Liver (tissue), 9 donors: Measurements from ENCODE around the gene CDH18. TPM values are rescaled to one million over a fixed set of nuclear protein-coding genes. Genes with fewer than 3 reads are reported as not detected.

Source experiments
- DNase-seq: peaks from one replicate; pipeline ENCODE4 v3.0.0-alpha.2; 2017; ENCODE audit warnings: low spot score
- H3K27ac ChIP-seq, 2 donors: one replicate each; pipeline ENCODE4 v1.7.0; 2013; ENCODE audit warnings: inconsistent platforms in 2 of 2, low read length in 2 of 2, control low read depth in 1 of 2, low read depth in 1 of 2, mild to moderate bottlenecking in 1 of 2
- H3K27me3 ChIP-seq, 4 donors: one replicate each; pipeline versions ENCODE4 v1.6.1 to v1.7.0; 2013; ENCODE audit warnings: low read length in 3 of 4, inconsistent platforms in 1 of 4, mild to moderate bottlenecking in 1 of 4, moderate library complexity in 1 of 4; ENCODE audit not compliant: control insufficient read depth in 4 of 4, insufficient read depth in 4 of 4
- H3K36me3 ChIP-seq, 4 donors: one replicate each; pipeline versions ENCODE4 v1.6.1 to v1.7.0; 2013; ENCODE audit warnings: low read length in 3 of 4, mild to moderate bottlenecking in 3 of 4, low read depth in 1 of 4, moderate library complexity in 1 of 4; ENCODE audit not compliant: control insufficient read depth in 4 of 4, insufficient read depth in 3 of 4
- H3K4me1 ChIP-seq, 4 donors: one replicate each; pipeline versions ENCODE4 v1.6.1 to v1.7.0; 2013; ENCODE audit warnings: low read length in 3 of 4, mild to moderate bottlenecking in 3 of 4, moderate library complexity in 1 of 4; ENCODE audit not compliant: control insufficient read depth in 4 of 4, insufficient read depth in 4 of 4
- H3K4me3 ChIP-seq, 3 donors: one replicate each; pipeline versions ENCODE4 v1.6.1 to v1.7.0; 2013; ENCODE audit warnings: low read length in 3 of 3, control low read depth in 1 of 3, low read depth in 1 of 3, mild to moderate bottlenecking in 1 of 3
- H3K9ac ChIP-seq, 2 donors: one replicate each; pipeline ENCODE4 v1.7.0; 2013; ENCODE audit warnings: low read length in 2 of 2, mild to moderate bottlenecking in 2 of 2, moderate library complexity in 2 of 2, control low read depth in 1 of 2, low read depth in 1 of 2
- H3K9me3 ChIP-seq, 4 donors: one replicate each; pipeline versions ENCODE4 v1.6.1 to v1.7.0; 2013; ENCODE audit warnings: low read length in 3 of 4; ENCODE audit not compliant: control insufficient read depth in 4 of 4
- EGR1 ChIP-seq, 2 donors: IDR thresholded peaks; 2 replicates each; pipeline ENCODE4 v1.6.1; 2016 to 2018; ENCODE audit warnings: antibody characterized with exemption in 2 of 2, low read depth in 2 of 2
- FOXA1 ChIP-seq: IDR thresholded peaks from 2 replicates; pipeline ENCODE4 v1.6.1; 2016; ENCODE audit warnings: antibody characterized with exemption
- FOXA2 ChIP-seq: IDR thresholded peaks from 2 replicates; pipeline ENCODE4 v1.6.1; 2016; ENCODE audit warnings: antibody characterized with exemption
- GABPA ChIP-seq, 2 donors: IDR thresholded peaks in 1 of 2; conservative IDR thresholded peaks in 1 of 2; 2 replicates each; pipeline ENCODE4 v1.6.1; 2016; ENCODE audit warnings: antibody characterized with exemption in 2 of 2, mild to moderate bottlenecking in 1 of 2, moderate library complexity in 1 of 2
- HNF4A ChIP-seq, 2 donors: conservative IDR thresholded peaks; 2 replicates each; pipeline ENCODE4 v1.6.1; 2016; ENCODE audit warnings: antibody characterized with exemption in 2 of 2, mild to moderate bottlenecking in 2 of 2
- HNF4G ChIP-seq: IDR thresholded peaks from 2 replicates; pipeline ENCODE4 v1.6.1; 2016; ENCODE audit warnings: antibody characterized with exemption
- JUND ChIP-seq, 2 donors: IDR thresholded peaks; 2 replicates each; pipeline ENCODE4 v1.6.1; 2016; ENCODE audit warnings: antibody characterized with exemption in 2 of 2
- NR2F2 ChIP-seq: IDR thresholded peaks from 2 replicates; pipeline ENCODE4 v1.6.1; 2016; ENCODE audit warnings: antibody characterized with exemption
- RAD21 ChIP-seq, 2 donors: IDR thresholded peaks; 2 replicates each; pipeline ENCODE4 v1.6.1; 2016; ENCODE audit warnings: antibody characterized with exemption in 2 of 2, mild to moderate bottlenecking in 2 of 2
- RXRA ChIP-seq, 2 donors: IDR thresholded peaks; 2 replicates each; pipeline ENCODE4 v1.6.1; 2017 to 2018; ENCODE audit warnings: antibody characterized with exemption in 2 of 2, mild to moderate bottlenecking in 1 of 2
- SP1 ChIP-seq: IDR thresholded peaks from 2 replicates; pipeline ENCODE4 v1.6.1; 2018; ENCODE audit warnings: antibody characterized with exemption, mild to moderate bottlenecking
- TAF1 ChIP-seq: conservative IDR thresholded peaks from 2 replicates; pipeline ENCODE4 v1.6.1; 2016; ENCODE audit warnings: antibody characterized with exemption, mild to moderate bottlenecking
- YY1 ChIP-seq: IDR thresholded peaks from 2 replicates; pipeline ENCODE4 v1.6.1; 2016; ENCODE audit warnings: antibody characterized with exemption, mild to moderate bottlenecking
- WGBS: extraction: QIAGEN DNeasy Blood & Tissue Kit; methylation state at CpG from one replicate; pipeline ENCODE4 v1.1.7; 2013; 5-methylcytosine and 5-hydroxymethylcytosine counted together
- polyA plus RNA-seq, 2 donors: library from polyadenylated mRNA; stranded (reverse) in 1 of 2; unstranded in 1 of 2; fragments of 200-250 nt in 1 of 2; fragments of >200 nt in 1 of 2; fragmentation: Nextera tagmentation in 1 of 2; extraction: Ambion mirVana in 1 of 2; gene quantifications; one replicate each; pipeline versions ENCODE4 v1.2.1 to v1.2.3, GENCODE V29; 2013 to 2015
- total RNA-seq, 2 donors: library from RNA; depleted of rRNA; stranded (reverse); fragments of >200 nt; gene quantifications; one replicate each; pipeline ENCODE4 v1.2.3, GENCODE V29; 2014
- TF ChIP-seq, protein P1 (sequence below): fragments of 150-350 bp; IDR thresholded peaks from 2 replicates; pipeline ENCODE4 v1.5.1; 2017; ENCODE audit warnings: improper control_type of control experiment, low read depth, low read length; ENCODE audit not compliant: missing input control
- TF ChIP-seq, protein P2 (sequence below): IDR thresholded peaks from 2 replicates; pipeline ENCODE4 v1.6.1; 2016; ENCODE audit warnings: antibody characterized with exemption
- TF ChIP-seq, protein P3 (sequence below): IDR thresholded peaks from 2 replicates; pipeline ENCODE4 v1.6.1; 2016; ENCODE audit warnings: antibody characterized with exemption
- TF ChIP-seq, protein P4 (sequence below): IDR thresholded peaks from 2 replicates; pipeline ENCODE4 v1.6.1; 2016; ENCODE audit warnings: antibody characterized with exemption
- TF ChIP-seq, protein P5 (sequence below): IDR thresholded peaks from 2 replicates; pipeline ENCODE4 v1.6.1; 2016; ENCODE audit warnings: antibody characterized with exemption, mild to moderate bottlenecking
- donor health status: healthy.
- donor health status: healthy.
- donor health status: healthy.
- donor health status: healthy.
- donor health status: healthy.

CDH18 gene
- total and polyA plus RNA-seq, 4 donors, result 0.19 TPM; not detected in 3

DNA sequence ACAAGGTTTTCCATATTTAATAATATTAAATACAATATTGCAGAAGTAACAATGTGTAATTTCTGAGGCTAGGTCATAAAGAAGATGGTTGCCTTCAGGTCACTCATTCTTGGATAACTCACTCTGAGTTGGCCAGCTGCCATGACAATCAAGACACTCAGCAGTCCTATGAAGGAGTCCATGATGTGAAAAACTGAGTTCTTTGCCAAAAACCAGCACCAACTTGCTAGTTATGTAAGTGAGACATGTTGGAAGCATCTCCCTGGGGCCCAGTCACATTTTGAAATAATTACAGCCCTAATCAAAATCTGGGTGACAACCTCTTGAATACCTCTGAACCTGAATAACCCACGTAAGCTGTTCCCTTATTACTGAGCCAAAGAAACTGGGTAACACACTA is 453.2 kb downstream of the CDH18 start:
- TF ChIP-seq, protein P1, sequence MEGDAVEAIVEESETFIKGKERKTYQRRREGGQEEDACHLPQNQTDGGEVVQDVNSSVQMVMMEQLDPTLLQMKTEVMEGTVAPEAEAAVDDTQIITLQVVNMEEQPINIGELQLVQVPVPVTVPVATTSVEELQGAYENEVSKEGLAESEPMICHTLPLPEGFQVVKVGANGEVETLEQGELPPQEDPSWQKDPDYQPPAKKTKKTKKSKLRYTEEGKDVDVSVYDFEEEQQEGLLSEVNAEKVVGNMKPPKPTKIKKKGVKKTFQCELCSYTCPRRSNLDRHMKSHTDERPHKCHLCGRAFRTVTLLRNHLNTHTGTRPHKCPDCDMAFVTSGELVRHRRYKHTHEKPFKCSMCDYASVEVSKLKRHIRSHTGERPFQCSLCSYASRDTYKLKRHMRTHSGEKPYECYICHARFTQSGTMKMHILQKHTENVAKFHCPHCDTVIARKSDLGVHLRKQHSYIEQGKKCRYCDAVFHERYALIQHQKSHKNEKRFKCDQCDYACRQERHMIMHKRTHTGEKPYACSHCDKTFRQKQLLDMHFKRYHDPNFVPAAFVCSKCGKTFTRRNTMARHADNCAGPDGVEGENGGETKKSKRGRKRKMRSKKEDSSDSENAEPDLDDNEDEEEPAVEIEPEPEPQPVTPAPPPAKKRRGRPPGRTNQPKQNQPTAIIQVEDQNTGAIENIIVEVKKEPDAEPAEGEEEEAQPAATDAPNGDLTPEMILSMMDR, result no peak
- TF ChIP-seq FOXA1, result no peak
- H3K9ac ChIP-seq, result no peak overlapping the region
- no peak for DNase-seq
- no peaks in the 10 kb centered on the region for H3K4me1 ChIP-seq
- 81% methylated on average over 1 of the region's 1 CpG for WGBS
- H3K36me3 ChIP-seq, result no peaks in the 10 kb centered on the region
- H3K9me3 ChIP-seq, result no peaks in the 10 kb centered on the region
- no peak overlapping the region for H3K27ac ChIP-seq
- H3K27me3 ChIP-seq, result no peaks in the 10 kb centered on the region
- no peak overlapping the region for H3K4me3 ChIP-seq

DNA sequence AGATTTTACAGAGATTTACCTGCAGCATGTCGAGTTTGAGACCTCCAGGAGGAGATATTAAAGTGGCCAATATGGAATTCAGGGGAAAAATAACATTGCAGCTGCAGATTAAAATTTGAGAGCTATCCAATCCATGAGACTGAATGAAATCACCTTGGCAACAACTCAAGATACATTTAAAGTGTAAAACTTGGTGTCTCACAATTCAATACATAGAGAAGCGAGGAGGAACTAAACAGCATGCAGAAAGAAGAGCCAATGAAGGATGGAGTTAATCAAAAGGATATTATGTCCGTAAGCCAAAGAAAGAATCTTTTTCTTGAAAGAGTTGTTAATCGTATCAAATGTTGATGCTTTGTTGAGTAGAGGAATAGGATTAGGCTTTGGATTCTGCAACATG is 455.1 kb downstream of the CDH18 start:
- H3K27me3 ChIP-seq, result no peaks in the 10 kb centered on the region

More for the DNA sequence above, 455.1 kb downstream of the CDH18 start:
- Histone ChIP-seq H3K4me1 (no peaks in the 10 kb centered on the region), H3K27ac (no peak overlapping the region), H3K9me3 (no peaks in the 10 kb centered on the region), H3K9ac (no peak overlapping the region), H3K4me3 (no peak overlapping the region), H3K36me3 (no peaks in the 10 kb centered on the region)
- WGBS, result 67% methylated on average over 4 of the region's 4 CpGs
- TF ChIP-seq EGR1 (IDR thresholded peaks at IDR 0.05; ENCODE audit: low read depth in 2 of 2) (no peak), FOXA2 (no peak), TAF1 (no peak), RXRA (IDR thresholded peaks at IDR 0.05) (no peak), RAD21 (IDR thresholded peaks at IDR 0.05) (no peak), YY1 (no peak), GABPA (IDR thresholded peaks at IDR 0.05 in 1 of 2, conservative IDR thresholded peaks at IDR 0.05 in 1 of 2) (no peak), FOXA1 (no peak), SP1 (no peak), HNF4A (conservative IDR thresholded peaks at IDR 0.05) (no peak), HNF4G (no peak), NR2F2 (no peak), JUND (IDR thresholded peaks at IDR 0.05) (no peak)
- TF ChIP-seq, protein P2, sequence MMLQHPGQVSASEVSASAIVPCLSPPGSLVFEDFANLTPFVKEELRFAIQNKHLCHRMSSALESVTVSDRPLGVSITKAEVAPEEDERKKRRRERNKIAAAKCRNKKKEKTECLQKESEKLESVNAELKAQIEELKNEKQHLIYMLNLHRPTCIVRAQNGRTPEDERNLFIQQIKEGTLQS, result no peak
- TF ChIP-seq, protein P3, sequence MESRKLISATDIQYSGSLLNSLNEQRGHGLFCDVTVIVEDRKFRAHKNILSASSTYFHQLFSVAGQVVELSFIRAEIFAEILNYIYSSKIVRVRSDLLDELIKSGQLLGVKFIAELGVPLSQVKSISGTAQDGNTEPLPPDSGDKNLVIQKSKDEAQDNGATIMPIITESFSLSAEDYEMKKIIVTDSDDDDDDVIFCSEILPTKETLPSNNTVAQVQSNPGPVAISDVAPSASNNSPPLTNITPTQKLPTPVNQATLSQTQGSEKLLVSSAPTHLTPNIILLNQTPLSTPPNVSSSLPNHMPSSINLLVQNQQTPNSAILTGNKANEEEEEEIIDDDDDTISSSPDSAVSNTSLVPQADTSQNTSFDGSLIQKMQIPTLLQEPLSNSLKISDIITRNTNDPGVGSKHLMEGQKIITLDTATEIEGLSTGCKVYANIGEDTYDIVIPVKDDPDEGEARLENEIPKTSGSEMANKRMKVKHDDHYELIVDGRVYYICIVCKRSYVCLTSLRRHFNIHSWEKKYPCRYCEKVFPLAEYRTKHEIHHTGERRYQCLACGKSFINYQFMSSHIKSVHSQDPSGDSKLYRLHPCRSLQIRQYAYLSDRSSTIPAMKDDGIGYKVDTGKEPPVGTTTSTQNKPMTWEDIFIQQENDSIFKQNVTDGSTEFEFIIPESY, result no peak
- TF ChIP-seq, protein P4, sequence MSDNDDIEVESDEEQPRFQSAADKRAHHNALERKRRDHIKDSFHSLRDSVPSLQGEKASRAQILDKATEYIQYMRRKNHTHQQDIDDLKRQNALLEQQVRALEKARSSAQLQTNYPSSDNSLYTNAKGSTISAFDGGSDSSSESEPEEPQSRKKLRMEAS, result no peak
- TF ChIP-seq, protein P5, sequence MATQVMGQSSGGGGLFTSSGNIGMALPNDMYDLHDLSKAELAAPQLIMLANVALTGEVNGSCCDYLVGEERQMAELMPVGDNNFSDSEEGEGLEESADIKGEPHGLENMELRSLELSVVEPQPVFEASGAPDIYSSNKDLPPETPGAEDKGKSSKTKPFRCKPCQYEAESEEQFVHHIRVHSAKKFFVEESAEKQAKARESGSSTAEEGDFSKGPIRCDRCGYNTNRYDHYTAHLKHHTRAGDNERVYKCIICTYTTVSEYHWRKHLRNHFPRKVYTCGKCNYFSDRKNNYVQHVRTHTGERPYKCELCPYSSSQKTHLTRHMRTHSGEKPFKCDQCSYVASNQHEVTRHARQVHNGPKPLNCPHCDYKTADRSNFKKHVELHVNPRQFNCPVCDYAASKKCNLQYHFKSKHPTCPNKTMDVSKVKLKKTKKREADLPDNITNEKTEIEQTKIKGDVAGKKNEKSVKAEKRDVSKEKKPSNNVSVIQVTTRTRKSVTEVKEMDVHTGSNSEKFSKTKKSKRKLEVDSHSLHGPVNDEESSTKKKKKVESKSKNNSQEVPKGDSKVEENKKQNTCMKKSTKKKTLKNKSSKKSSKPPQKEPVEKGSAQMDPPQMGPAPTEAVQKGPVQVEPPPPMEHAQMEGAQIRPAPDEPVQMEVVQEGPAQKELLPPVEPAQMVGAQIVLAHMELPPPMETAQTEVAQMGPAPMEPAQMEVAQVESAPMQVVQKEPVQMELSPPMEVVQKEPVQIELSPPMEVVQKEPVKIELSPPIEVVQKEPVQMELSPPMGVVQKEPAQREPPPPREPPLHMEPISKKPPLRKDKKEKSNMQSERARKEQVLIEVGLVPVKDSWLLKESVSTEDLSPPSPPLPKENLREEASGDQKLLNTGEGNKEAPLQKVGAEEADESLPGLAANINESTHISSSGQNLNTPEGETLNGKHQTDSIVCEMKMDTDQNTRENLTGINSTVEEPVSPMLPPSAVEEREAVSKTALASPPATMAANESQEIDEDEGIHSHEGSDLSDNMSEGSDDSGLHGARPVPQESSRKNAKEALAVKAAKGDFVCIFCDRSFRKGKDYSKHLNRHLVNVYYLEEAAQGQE, result no peak
- TF ChIP-seq, protein P1, result no peak
- no peak for DNase-seq
